Heart left ventricle (tissue), 16 donors: ENCODE results near the gene COX6B2. TPM values are rescaled to one million over a fixed set of nuclear protein-coding genes. Genes with fewer than 3 reads are reported as not detected.

Experiments used
- ATAC-seq, 4 donors: fragments of 200-7000 bp; cut with Tn5 transposase; one replicate each; pipeline ENCODE4 v1.9.1; 2020 to 2022; ENCODE audit warnings: moderate library complexity in 4 of 4, mild to moderate bottlenecking in 3 of 4, moderate number of reproducible peaks in 1 of 4
- DNase-seq, 5 donors: peaks; one replicate each; pipeline ENCODE4 v3.0.0-alpha.2; 2020
- H3K27ac ChIP-seq, 12 donors: fragments of 200-600 bp; sonication (generic) in 4 of 12; one replicate each; pipeline versions ENCODE4 v1.5.0 to v1.8.0; 2016 to 2022; ENCODE audit warnings: mild to moderate bottlenecking in 2 of 12
- H3K27me3 ChIP-seq, 9 donors: fragments of 200-600 bp; sonication (generic) in 2 of 9; one replicate each; pipeline versions ENCODE4 v1.5.1 to v1.8.0; 2016 to 2022; ENCODE audit warnings: mild to moderate bottlenecking in 3 of 9
- H3K36me3 ChIP-seq, 9 donors: fragments of 200-600 bp; sonication (generic) in 2 of 9; one replicate each; pipeline versions ENCODE4 v1.5.0 to v1.8.0; 2018 to 2022; ENCODE audit warnings: mild to moderate bottlenecking in 2 of 9
- H3K4me1 ChIP-seq, 12 donors: fragments of 200-600 bp; sonication (generic) in 4 of 12; one replicate each; pipeline versions ENCODE4 v1.5.0 to v1.8.0; 2016 to 2022; ENCODE audit warnings: mild to moderate bottlenecking in 3 of 12
- H3K4me3 ChIP-seq, 12 donors: fragments of 200-600 bp; sonication (generic) in 4 of 12; one replicate each; pipeline versions ENCODE4 v1.5.0 to v1.8.0; 2017 to 2022; ENCODE audit warnings: mild to moderate bottlenecking in 9 of 12, moderate library complexity in 4 of 12
- H3K9me3 ChIP-seq, 12 donors: fragments of 200-600 bp; sonication (generic) in 4 of 12; one replicate each; pipeline versions ENCODE4 v1.5.0 to v1.8.0; 2016 to 2022; ENCODE audit warnings: mild to moderate bottlenecking in 1 of 12
- CTCF ChIP-seq, 12 donors: fragments of 200-600 bp; sonication (generic) in 4 of 12; IDR thresholded peaks; one replicate each; pipeline versions ENCODE4 v1.5.0 to v1.8.0; 2018 to 2022; ENCODE audit warnings: antibody characterized with exemption in 12 of 12, mild to moderate bottlenecking in 5 of 12
- POLR2A ChIP-seq, 2 donors: fragments of 450-650 bp; IDR thresholded peaks; one replicate each; pipeline ENCODE4 v1.6.1; 2017; ENCODE audit warnings: antibody characterized with exemption in 2 of 2, mild to moderate bottlenecking in 2 of 2, moderate library complexity in 2 of 2
- WGBS, 4 donors: extraction: QIAGEN DNeasy Blood & Tissue Kit in 2 of 4; methylation state at CpG; one replicate each; pipeline versions ENCODE4 v1.1.5 to v1.1.7; 2013 to 2018; 5-methylcytosine and 5-hydroxymethylcytosine counted together
- intact Hi-C, 10 donors: fragments of 100-400 bp; cut with DNase I; formaldehyde crosslinking; loops; one replicate each; pipeline versions ENCODE4 v1.11.1 to v1.14.2; 2022
- polyA plus RNA-seq, 2 donors: library from polyadenylated mRNA; stranded (reverse); fragments of 200-250 nt; gene quantifications; one replicate each; pipeline ENCODE4 v1.2.3, GENCODE V29; 2013
- total RNA-seq, 9 donors: library from RNA; depleted of rRNA in 2 of 9; stranded (reverse); fragments of >200 nt in 2 of 9; fragmentation: NEBNext Ultra II Directional in 3 of 9; extraction: Animal tissue kit (Norgen Biotek cat#: 25700) in 3 of 9; gene quantifications; one replicate each; pipeline versions ENCODE4 v1.1.0 to v1.2.4, GENCODE V29; 2016 to 2023
- donor health status: ischemic (EF 13 %, LVEDD 7.1; RV severe dilation, severe dysfunction).
- donor health status: healthy with polysubstance abuse.
- donor health status: DM: no; HTN: yes; CAD: no.
- donor health status: DM: no; HTN: no; CAD: no.
- donor health status: ischemic (EF 25% LVEDD 6.9; RV normal size, moderate dysfunction).
- donor health status: ischemic (EF 25% LVEDD 5.7; RV mildly dilated, moderate dysfunction).
- donor health status: healthy.
- donor health status: DM: yes; HTN: yes; CAD: no.
- donor health status: ischemic (EF 35%, LVEDD 5.7; RV mildly dilated, moderate dysfunction).
- donor health status: nonischemic (EF 11% LVEDD 7.7; RV severe dilation, severe dysfunction).
- donor health status: DM: yes; HTN: yes; CAD: no.
- donor health status: PGD.
- donor health status: ischemic (EF 29% LVEDD 5.4; RV normal size, mild dysfunction).
- donor health status: nonischemic (EF 23%, LVEDD 6.1; RV moderate dilation, normal function).

The COX6B2 gene
- total and polyA plus RNA-seq, 11 donors = 0.16 TPM; not detected in 10

GRCh38 chr19:55344444-55344843 lies 10.1 kb downstream of the COX6B2 start:
- 83 to 87% (median 85%) methylated on average over 9 of the region's 9 CpGs for whole genome bisulfite sequencing, 4 donors
- TF ChIP-seq CTCF (IDR thresholded peaks at IDR 0.05) = no peak
- TF ChIP-seq POLR2A (IDR thresholded peaks at IDR 0.05) = no peak
- ATAC-seq (no peak), DNase-seq (no peak)
- no peaks in the 10 kb centered on the region for H3K27me3 ChIP-seq
- H3K9me3 ChIP-seq = no peaks in the 10 kb centered on the region
- H3K4me3 ChIP-seq = no peak overlapping the region
- H3K36me3 ChIP-seq = peaks cover 0 to 33% (median 15%) of the 10 kb centered on the region in 9 donors
- H3K27ac ChIP-seq = no peak overlapping the region
- intact Hi-C loops = loop anchor here in 1 of 10 donors (2.0 kb wide), 1 partner anchor 36 kb away; no protein-coding TSS in a partner anchor
- H3K4me1 ChIP-seq = peaks cover 0 to 28% (median 13%) of the 10 kb centered on the region in 12 donors

- Histone ChIP-seq H3K27ac (no peak overlapping the region), H3K9me3 (no peaks in the 10 kb centered on the region), H3K4me3 (peak overlapping the region in 5 of 12 donors; percentile 70 to 94 (median 83)), H3K4me1 (peaks cover 0 to 36% (median 16%) of the 10 kb centered on the region in 12 donors), H3K27me3 (no peaks in the 10 kb centered on the region), H3K36me3 (peaks cover 0 to 32% (median 15%) of the 10 kb centered on the region in 9 donors)
- DNase-seq (no peak), ATAC-seq (no peak)
- WGBS, 4 donors = 84 to 94% (median 88%) methylated on average over 24 to 50 of the region's 50 CpGs
- TF ChIP-seq POLR2A (IDR thresholded peaks at IDR 0.05) (no peak), CTCF (IDR thresholded peaks at IDR 0.05) (no peak)
- intact Hi-C loops = no loop called here
These were observed 12.7 kb downstream of the COX6B2 start for GRCh38 chr19:55341595-55342531.

GRCh38 chr19:55341171-55341588 lies 13.3 kb downstream of the COX6B2 start:
- ATAC-seq = peak in 1 of 4 donors; percentile 16
- DNase-seq = peak; percentile 73 to 83 (median 81)
- WGBS, 4 donors = 3 to 12% (median 7%) methylated on average over 4 to 15 of the region's 15 CpGs
- intact Hi-C loops = no loop called here
- Histone ChIP-seq H3K27me3 (no peaks in the 10 kb centered on the region), H3K4me3 (peak overlapping the region in 11 of 12 donors; percentile 52 to 94 (median 74)), H3K4me1 (peaks cover 0 to 36% (median 16%) of the 10 kb centered on the region in 12 donors), H3K27ac (peak overlapping the region in 2 of 12 donors; percentile 29 to 94), H3K36me3 (peaks cover 0 to 26% (median 11%) of the 10 kb centered on the region in 9 donors), H3K9me3 (no peaks in the 10 kb centered on the region)
- no peak for TF ChIP-seq POLR2A (IDR thresholded peaks at IDR 0.05)
- no peak for TF ChIP-seq CTCF (IDR thresholded peaks at IDR 0.05)

- intact Hi-C loops = no loop called here
- peak in 1 of 12 donors; percentile 5 for TF ChIP-seq CTCF (IDR thresholded peaks at IDR 0.05)
- TF ChIP-seq POLR2A (IDR thresholded peaks at IDR 0.05) = no peak
- DNase-seq = no peak
- no peak for ATAC-seq
- H3K27ac ChIP-seq = peak overlapping the region in 3 of 12 donors; percentile 88 to 94 (median 94)
- peaks cover 0 to 34% (median 16%) of the 10 kb centered on the region in 12 donors for H3K4me1 ChIP-seq
- H3K9me3 ChIP-seq = no peaks in the 10 kb centered on the region
- WGBS, 4 donors = 3 to 8% (median 5%) methylated on average over 24 of the region's 24 CpGs
- H3K36me3 ChIP-seq = peaks cover 0 to 26% (median 11%) of the 10 kb centered on the region in 9 donors
- peak overlapping the region in 11 of 12 donors; percentile 52 to 94 (median 74) for H3K4me3 ChIP-seq
- no peaks in the 10 kb centered on the region for H3K27me3 ChIP-seq
These were observed 13.8 kb downstream of the COX6B2 start for GRCh38 chr19:55340784-55341147.
